ENCODE results near the gene LRP5.

GRCh38 chr11:68380786-68381622 is 68.6 kb downstream of the LRP5 start:
- TF ChIP-seq TAF1 (IDR thresholded peaks at IDR 0.05; ENCODE audit: borderline replicate concordance, insufficient read depth, low read length), result no peak
- no peak for TF ChIP-seq POLR2AphosphoS5 (IDR thresholded peaks at IDR 0.05; ENCODE audit: low read depth, low read length)
